DMS79 treated with DMSO at 0.1 percent for 48 hours (cell line): ENCODE measurements around the gene FBXW5.

Experiments
- DNase-seq: peaks from one replicate; lab custom pipeline; 2025; lab: John Stamatoyannopoulos, UW

Gene FBXW5

DNA sequence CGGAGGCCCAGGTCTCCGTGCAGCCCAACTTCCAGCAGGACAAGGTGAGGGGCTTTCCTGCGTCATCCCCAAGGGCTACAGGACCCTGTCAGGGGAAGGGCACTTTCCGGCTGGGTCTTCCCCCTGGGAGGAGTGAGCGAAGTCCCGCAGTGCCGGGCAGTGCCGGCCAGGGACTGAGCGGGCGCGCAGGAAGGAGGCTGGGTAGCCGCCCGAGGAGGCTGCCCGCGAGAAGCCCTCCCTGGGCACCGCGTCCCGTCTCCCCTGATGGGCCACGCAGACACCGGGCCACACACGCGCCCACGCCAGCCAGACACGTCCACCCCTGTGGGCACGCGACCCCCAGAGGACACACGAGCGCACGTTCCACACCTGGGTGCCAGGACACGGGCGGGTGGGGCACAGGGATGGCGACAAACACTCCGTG lies 33.1 kb upstream of the FBXW5 start:
- DNase-seq = no peak

DNA sequence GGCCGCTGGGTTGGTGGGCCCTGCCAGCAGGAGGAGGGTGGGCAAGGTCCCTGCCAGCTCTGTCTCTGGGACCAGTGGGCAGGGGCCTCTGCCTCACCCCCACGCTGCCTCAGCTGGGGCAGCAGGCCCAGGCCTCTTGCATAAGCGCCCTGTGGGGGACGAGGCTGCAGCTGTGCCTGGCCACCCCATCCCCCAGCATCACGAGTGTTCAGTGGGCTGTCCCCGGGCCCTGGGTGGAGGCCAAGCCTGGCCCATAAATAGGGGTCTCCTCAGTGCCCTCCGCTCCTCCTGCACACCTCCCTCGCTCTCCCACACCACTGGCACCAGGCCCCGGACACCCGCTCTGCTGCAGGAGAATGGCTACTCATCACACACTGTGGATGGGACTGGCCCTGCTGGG lies 32.7 kb upstream of the FBXW5 start, which contains the start of gene PTGDS:
Gene PTGDS (plus strand): TSS at position 282 of the 400 bp plus-strand sequence. CDS start 75 bp downstream, at position 357.
- no peak for DNase-seq

DNA sequence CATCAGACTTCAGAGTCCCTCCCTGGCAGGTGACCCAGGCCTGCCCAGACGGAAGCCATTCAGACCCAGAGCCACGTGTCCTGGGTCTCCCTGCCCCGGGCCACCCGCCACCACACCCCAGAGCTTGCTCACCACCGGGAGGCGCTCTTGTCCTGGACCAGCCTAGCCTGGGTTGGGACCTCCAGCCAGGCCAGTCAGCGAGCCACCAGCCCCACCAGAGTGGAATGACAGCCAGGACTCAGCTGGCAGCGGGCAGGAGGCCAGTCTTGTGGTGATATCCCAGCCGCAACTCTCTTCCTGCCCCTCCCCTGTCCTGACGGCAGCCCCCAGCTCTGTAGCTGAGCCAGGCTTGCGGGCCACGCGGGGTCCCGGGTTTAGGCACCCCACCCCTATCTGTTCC lies 31.1 kb upstream of the FBXW5 start:
- no peak for DNase-seq

DNA sequence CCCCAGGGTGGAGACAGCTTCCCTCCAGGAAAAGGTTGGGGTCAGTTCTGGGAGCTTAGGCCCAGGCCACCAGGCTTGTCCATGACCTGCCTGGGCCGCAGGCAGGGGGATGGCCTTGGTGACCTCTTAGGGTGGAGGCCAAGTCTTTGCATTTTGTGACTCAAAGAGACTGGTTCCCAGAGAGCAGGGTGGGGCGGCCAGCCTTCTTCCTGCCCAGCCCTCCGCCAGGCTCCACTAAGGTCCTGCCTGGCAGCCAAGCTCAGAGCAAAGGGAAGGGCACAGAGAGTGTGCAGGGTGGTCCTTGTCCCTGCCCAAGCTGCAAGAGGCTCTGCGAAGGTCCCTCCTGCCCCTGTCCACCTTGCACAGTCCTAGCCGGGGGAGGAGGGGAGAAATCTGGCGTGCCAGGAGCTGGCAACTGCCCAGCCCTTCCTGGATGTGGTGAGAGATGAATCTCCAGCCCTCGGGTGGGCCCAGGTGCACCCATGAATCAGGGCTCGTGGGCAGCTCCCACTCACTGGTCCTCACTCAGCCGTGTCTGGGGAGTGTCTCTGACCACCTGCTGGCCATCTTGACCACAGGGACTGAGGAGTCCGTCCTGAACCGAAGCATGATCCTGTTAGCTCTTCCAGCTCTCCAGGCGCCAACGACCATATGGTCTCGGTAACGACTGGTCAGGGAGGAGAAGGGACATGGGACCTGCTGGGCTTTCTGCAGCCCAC lies 30.4 kb upstream of the FBXW5 start:
- no peak for DNase-seq

DNA sequence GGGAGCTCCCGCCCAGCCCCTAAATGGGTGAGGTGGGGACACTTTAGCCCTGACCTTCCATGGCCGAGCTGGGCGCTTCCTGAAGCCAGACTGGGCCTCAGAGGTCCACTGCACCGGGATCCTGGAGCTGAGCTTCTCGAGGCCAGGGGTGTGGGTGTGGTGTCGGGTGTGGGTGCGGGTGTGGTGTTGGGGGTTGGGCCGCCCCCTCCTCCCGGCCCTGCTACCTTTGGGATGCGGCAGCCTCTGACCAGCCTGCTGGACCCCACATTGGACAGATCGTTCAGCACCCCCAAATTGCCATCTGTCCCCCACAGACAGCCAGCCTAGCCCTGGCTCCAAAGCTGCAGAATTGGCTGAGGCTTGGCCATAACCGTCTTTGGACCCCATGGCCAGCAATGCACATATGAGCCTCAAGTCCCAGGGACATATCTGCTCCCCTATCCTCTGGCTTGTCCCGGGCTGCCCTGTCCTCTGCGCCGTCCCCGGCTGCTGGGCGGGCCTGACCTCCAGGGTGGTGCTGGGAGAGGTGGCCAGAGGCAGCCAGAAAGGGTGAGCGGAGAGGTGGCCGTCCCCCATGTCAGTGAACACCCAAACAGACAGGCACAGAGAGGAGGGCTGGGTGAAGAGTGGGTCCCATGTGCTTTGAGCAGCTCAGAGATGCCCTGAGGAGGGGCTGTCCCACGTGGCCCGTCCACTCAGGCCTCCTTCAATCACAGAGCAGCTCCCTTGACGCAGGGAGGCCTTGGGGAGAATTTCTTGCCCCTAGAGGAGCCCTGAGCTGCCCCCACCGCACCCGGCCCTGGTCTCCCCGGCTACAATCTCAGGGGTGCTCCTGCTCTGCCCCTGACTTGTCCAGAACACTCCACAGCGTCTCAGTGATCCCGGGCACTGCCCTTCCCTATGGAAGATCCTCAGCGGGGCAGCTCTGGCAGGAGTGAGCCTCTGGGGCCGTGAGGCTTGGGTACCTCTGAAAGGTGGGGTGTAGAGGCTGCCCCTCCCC lies 29.4 kb upstream of the FBXW5 start:
- no peak for DNase-seq

DNA sequence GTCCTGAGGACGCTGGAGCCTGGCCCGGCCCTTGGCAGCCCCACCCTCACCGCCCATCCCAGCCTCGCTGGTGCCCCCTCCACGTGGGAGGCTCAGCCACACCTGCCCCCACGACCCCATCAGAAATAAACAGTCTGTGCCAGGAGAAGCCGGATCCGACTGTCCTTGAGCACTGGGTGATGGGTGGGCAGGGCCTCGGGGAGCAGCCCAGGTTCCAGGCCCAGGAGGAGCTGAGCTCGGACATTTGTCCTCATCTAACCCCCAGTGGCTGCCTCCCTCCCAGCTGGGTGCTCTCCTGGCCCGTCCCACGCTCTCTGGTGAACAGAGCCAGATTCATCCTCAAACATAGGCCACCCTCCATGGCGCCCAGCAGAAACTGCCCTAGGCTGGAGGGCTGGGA lies 28.2 kb upstream of the FBXW5 start:
- no peak for DNase-seq

DNA sequence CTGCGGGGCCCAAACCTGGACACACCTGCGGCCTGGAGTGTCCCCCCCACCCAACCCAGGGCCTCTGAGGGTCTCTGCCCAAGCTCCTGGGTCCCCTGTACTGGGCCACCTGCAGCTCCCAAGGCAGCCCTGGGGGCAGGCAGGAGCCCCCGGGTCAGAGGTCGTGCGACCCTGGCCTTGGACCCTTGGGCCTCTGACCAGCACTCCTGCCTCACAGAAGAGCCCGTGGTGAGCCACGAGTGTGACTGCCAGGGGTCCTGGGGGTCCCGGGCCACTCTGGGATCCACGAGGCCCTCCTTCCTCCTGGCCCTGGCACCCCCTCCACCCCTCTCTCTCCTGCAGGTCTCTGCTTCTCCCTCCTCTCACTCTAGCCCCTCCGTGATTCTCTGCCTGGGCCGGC lies 27.8 kb upstream of the FBXW5 start:
- no peak for DNase-seq

DNA sequence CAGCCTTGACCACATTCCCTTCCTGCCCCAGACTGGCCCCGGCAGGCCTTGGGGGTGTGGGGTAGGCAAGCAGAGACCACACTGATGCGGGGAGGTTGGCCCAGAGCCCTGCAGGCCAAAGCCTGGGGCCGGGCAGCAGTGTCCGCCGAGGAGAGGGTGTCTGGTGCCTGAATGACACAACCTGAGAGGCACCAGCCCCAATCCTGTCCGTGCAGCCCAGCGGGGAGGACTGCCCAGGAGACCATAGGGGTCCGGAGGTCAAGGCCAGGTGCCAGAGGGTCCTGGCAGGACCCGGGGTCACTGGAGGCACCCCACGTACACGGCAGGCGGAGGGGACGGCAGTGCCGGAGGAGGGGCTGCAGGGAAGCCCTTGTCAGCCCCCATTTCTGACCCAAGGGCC lies 27.2 kb upstream of the FBXW5 start:
- no peak for DNase-seq

DNA sequence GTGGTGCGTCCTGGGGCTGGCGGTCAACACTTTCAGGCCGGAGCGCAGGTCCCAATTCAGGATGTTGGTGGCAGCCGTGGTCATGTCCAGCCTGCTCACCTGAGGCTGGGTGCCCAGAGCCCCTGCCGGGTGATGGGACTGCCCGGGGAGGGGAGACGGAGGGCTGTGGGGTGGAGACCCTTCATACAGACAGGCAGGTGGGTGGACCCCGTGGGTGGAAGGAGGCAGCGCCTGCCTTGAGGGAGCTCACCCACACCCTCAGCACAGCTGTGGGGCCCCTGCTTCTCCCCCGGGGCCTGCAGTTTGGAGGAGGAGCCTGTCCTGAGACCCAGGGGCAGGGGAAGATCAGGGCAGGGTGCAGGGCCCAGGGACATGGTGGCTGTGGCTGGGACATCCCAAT lies 25.8 kb upstream of the FBXW5 start:
- no peak for DNase-seq

DNA sequence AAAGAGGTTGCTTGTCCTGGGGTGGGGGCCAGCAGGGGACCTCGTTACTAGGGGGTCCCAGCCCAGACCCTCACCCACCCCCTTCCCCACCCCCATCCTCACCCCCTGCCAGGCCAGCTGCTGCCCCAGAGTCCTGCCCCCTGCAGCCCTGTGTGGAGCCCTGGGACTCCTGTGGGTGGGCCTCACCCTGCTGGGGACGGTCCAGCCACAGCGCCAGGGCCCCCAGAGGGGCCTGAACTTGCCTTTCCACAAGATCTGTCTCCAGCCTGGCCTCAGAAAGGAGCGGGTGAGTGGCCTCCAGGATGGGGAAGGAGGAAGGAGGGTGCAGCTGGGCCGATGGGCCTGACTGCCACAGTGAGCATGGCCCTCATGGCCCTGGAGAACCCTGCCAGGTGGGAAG lies 25.2 kb upstream of the FBXW5 start:
- DNase-seq = no peak

DNA sequence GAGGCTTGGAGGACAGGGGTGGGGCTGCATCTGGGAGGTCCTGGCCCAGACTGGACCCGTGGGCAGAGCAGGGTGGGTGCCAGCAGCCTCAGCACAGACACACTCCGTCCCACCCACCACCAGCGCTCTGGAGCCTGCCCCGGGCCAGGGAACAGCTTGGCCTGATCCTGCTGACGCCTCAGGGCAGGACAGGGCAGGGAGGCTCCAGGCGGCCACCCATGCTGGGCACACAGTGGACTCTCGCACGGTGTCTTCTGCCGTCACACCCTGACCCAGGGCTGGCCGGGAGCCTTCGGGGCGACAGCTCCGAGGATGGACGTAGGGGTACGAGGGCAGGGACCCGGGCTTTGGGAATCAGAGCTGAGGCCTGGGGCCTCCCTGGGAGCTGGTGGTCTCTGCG lies 24.6 kb upstream of the FBXW5 start:
- no peak for DNase-seq

DNA sequence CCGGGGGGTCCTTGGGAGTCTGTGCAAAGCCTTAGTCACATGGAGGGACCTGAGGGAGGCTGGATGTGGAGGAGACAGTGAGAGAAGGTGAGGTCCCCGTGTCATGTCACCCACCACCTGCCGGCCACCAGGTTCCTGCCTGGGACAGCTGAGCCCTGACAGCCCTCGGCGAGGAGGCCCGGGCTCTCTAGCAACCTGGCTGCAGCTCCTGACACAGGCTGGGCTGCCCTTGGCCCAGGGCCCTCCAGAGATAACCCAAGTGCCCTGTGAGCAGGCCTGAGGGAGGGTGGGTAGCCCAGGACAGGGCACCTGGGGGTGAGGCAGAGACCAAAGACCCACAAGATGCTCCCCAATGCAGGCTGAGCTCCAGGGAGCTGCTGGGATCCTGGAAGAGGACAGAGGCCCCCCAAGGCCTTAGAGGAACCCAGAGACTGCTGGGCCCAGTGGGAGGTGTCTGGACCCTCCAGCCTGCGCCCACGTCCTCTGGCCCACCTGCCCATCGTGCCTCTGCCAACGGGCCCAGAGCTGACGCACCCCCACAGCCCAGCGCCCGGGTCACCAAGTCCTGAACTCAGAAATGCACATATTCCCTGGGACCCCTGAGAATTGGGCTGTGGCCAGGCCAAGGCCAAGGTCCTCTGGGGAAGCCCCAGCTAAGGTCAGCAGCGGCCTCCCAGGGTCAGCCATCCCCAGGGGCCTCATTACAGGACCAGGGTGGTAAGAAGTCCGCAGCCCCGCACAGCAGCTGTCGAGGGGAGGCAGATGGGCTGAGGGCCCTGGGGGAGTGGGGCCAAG lies 24.0 kb upstream of the FBXW5 start:
- DNase-seq = no peak

DNA sequence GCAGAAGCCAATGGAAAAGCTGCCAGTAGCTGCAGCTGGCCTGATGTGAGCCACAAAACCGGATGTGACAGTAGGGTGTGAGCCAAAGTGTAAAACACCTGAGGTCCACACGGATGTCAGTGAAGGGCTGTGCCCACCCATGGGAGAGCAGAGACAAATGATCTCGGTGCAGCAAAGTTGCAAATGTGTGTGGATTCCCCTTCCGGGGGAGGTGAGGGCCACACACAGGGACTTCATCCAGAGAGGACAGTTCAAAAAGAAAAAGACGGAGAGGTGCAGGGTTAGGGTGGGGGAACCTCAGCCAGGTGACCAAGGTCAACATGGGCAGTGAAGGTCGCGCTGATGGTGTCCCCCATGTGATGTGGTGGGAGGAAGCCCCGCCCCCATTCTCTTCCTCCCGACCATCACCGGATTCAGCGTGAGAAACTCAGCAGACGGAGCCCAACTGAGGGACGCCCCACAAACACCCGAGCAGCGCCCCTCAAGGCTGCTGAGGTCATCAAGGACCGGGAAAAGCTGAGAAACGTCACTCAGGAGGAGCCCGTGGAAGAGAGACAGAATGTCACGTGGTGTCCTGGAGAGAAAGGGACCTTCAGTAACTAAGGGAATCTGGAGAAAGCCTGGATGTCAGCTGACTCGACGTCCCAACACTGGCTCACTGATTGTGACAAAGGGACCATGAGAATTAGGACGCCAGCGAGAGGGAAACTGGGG lies 21.4 kb upstream of the FBXW5 start:
- no peak for DNase-seq

DNA sequence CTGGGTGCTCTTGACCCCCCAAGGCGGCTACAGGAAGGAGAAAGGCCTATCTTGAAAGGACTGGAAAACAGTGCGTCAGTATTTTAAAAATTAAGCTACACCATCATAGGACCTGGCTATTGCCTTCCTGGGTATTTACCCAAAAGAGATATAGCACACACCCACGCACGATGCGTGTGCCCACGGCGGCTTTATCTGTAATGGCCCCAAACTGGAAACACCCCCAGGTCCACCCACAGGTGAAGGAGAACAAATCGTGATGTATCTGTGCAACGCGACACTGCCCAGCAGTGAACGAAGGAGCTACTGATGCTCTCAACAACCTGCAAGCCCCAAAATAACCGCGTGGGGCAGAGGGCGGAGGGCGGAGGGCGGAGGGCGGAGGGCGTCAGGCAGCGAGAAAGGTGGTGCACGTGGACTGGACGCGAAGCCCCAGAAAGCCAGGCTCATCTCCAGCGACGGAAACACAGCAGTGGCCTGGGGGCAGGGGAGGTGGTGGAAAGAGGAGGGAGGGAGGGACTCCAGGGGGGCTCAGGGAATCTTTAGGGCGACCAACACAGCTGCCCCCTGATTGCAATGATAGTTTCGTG lies 20.4 kb upstream of the FBXW5 start:
- DNase-seq = no peak

DNA sequence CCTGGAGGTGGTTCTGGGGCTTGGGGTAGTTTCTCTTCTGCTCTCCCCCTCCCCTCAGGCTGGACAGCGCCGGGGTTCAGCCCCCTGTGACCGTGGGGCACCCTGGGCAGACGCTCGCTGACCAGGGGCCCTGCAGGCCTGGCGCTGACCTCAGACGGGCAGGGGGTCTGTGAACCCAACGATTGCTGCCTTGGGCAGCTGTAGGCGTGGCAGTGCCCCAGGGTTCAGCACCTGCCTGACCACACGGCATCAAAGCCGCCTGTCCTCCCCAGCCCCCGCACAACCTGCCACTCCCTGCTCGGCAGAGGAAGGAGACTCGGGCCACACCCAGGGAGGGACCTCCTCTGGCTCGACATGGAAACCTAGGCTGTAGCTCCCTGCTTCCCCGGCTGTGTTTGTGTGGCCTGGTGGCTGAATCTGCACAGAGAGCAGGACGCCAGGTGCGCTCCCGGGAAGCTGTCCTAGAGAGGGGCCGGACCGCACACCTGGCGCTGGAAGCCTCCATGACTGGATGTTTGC lies 19.7 kb upstream of the FBXW5 start:
- DNase-seq = no peak

DNA sequence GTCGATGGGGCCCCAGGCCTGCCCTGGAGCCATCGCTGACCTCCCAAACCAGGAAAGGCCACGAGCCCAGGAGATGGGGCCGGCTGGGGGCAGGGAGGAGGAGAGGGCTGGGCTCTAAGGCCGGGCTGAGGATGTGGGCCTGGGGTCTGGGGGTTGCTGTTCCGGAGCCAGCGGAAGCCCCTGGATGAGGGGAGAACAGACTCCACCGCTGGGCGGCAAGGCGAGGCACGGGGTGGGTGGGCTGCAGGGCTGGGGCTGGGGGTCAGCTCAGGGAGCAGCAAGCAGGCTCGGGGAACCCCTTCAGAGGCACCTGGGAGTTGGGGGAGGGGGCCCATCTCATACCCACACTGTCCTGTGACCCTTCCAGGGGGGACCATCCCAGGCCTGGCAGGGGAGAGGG lies 19.2 kb upstream of the FBXW5 start:
- no peak for DNase-seq

DNA sequence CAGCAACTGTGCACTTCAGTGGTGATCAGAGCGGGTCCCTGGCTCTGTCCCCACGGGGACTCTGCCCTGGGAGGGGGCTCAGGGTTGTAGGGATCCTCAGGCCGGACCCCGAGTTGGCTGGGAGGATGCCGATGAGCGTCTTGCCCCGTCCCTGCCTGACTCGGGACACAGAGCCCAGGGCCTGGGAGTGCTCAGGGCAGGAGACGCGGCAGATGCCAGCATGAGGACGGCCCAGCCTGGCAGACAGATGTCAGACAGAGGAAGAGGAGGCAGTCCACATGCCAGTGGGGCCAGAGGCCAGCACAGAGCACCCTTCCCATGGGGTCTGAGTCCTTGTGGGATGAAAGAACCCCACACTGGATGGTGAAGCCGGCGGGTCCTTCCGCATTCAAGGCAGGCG lies 18.8 kb upstream of the FBXW5 start:
- no peak for DNase-seq

DNA sequence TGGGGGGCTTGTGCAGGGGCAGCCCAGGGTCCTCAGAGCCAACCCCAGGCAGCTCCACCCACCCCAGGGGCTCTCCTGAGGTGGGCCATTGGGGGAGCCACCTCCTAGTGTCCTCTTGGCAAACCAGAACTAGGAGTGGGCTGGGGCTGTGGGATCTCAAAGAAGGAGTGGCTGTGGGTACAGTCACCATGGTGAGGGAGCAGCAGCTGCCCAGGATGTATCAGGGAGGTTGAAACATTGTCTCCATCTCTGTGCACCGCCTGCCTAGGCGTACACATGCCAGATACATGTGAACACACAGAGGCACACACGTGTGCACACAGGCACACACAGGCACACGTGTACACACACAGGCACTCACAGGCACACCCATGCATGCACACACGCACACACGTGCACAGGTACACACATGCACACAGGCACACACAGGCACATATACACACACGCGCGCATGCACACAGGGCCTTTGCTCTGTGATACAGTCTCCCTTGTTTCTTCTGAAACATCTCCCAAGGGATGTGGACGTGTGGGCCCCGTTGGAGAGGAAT lies 18.2 kb upstream of the FBXW5 start:
- DNase-seq = no peak

DNA sequence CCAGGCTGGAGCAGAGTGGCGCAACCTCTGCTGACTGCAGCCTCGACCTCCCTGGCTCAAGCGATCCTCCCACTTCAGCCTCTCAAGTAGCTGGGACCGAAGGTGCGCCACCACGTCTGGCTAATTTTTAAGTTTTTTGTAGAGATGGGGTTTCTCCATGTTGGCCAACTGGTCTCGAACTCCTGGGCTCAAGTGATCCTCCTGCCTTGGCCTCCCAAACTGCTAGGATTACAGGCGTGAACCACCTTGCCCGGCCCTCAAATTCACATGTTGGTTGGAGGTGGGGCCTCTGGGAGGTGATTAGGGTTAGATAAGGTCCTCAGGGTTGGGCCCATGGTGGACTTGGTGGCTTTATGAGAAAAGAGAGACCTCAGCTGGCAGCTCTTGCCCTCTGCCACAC lies 17.6 kb upstream of the FBXW5 start:
- no peak for DNase-seq

DNA sequence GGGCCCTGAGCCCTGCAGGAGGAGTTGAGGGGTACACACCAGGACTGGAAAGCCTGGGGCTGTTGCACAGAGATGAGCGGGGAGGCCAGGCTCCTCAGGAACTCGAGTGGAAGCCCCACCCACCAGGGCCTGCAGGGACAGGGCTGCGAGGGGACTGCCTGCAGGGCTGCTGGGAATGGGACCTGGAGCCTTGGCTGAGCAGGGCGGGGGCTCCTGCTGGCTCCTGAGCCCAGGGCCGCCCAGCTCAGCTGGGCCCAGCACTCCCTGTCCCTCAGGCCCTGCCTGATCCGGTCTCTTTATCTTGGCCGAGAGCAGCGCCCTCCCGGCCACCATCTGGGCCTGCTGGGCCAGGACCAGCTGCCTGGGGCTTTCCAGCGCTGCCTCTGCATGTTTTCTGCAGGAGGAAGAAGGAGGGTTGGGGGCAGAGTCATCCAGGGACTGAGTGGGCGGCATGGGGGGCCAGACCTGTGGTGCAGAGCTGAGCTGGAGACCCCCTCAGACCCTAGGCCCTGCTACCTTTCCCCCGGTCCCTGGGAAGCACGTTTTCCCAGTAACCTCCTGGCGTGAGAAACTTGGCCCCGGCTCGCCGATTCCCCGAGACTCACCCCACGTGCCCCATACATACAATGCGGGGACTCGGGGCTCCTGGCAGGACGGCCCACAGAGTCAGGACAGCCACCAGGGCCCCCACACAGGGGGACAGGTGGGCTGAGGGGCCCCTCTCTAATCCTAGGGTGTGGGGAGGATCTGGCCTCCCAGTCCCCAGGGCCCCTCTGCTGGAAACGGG lies 16.9 kb upstream of the FBXW5 start:
- DNase-seq = no peak
